Activated CD4-positive, alpha-beta T cell treated with anti-CD3 and anti-CD28 coated beads for 48 hours (primary cell): Measurements from ENCODE around the gene ANKDD1B.
A peak's percentile ranks its signal among the peaks of the same experiment; 100 is the strongest.
"Not testable (repeated sequence)": the region's sequence is repeated elsewhere in the genome, so short reads cannot be mapped to it uniquely, and the experiment has no call there.

Experiments
- DNase-seq: peaks from one replicate; pipeline ENCODE4 v3.0.0-alpha.2; 2020

The ANKDD1B gene

DNA sequence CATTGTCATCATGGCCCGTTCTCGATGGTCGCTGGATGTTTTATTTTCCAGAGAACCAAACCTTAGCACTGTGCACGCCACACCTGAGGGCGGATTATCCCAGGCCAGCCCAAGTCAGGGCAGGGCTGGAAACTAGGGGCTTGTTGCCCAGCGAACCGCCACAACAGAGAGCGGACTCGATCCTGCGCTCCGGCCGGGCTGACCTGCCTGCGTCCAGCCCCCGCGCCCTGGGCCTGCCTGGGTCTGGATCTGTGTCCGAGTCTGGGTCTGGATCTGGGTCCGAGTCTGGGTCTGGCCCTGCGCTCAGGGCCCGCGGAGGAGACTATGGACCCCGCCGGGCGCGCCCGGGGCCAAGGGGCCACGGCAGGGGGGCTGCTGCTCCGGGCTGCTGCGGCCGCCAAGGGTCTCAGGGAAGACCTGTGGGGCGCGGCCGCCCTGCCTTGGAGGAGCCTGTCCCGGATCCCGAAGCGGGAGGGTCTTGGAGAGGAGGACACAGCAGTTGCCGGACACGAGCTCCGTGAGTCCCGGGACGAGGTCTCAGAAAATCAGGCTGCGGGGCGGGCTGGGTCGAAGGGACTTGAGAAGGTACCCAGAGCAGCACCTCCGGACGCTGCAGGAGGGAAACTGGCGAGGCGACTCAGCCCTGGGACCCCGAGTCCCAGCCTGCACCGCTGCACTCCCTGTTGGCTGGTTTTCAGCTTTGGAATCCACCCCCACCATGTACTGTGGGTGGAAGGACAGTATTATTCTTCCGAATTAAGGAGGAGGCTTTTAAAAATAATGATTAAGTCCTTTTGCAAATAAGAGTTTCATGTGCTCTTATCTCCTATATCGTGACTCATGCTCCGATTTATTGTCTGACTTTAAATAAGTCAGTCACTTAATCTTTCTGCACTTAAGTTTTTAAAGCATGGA, at the start of gene ANKDD1B:
TSS of gene ANKDD1B (plus strand) at position 143 of the 915 bp plus-strand sequence. CDS start at position 325, 182 bp downstream.
- DNase-seq: no peak

DNA sequence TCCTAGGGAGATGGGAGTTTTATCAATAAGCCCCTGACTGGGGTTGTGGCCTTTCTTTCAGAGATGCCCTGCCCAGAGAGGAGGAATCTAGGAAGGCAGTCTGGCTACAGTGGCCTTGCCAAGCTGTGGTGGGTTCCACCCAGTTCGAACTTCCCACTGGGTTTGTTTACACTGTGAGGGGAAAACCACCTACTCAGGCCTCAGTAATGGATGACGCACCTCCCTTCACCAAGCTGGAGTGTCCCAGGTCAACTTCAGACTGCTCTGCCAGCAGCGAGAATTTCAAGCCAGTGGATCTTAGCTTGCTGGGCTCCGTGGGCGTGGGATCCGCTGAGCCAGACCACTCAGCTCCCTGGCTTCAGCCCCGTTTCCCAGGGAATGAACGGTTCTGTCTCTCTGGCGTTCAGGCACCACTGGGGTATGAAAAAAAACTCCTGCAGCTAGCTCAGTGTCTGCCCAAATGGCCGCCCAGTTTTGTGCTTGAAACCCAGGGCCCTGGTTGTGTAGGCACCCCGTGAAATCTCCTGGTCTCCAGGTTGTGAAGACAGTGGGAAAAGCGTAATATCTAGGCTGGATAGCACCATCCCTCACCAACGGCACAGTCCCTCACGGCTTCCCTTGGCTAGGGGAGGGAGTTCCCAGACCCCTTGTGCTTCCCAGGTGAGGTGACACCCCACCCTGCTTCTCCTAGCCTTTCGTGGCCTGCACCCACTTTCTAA, 45.1 kb upstream of the ANKDD1B start:
- peak; percentile 26 for DNase-seq

DNA sequence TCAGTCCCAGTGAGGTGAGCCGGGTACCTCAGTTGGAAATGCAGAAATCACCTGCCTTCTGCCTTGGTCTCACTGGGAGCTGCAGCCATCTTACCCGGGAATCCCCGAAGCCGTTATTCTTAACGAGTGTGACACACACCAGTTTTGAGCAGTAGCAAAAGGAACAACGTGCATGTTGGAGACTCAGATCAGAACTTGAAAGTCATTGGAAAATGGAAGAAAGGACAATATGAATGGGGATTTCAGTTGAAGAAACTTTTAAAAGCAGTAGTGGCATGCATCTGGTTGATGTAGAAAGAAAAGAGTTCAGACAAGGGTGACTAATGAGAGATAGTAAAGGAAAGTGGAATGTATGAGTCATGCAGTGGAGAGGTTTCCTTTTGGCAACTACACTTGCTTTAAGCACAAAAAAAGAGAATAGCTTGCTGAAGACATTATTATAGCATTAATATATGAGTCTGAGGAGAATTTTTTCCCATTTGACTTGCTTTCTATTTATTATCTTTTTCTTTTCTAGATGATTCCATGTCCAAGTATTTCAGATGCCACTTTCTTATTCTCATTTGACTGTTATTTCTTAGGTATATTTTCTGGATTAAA, 44.4 kb upstream of the ANKDD1B start:
- peak; percentile 74 for DNase-seq

DNA sequence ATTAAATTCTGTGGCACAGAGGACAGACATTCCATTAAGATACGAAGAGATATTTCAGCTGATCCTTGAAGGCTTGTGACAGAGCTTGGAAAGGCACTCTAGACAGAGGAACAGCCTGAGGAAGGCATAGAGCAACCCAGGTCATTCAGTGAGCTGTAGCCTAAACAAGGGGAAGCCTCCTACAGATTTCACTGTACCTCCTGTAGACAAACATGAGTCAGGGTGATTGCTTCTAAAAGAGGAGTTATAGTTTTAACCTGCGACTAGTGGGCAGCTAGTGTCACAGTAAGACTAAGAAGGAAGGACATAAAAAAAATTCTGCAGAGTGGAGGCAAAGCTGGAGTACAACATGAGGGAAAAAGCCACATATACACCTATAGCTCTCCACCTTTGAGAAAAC, 43.5 kb upstream of the ANKDD1B start:
- peak; percentile 21 for DNase-seq

DNA sequence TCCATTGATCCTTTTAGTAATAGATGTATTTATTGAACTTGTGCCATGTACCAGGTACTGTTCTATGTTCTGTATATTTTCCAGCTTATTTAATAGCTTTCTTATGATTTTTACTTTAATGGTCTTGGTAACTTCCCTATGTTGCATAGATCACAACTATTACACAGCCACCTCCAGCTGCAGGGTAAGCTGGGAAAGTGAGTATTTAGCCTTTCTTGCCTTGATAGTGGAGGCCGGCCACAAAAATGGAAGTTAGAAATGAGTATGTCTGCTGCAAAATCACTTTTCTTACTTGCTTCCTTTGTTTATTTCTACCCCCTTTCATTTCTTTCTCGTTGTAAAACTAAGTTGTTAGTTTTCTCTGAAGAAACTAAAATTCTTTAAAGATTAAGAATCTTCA, 43.1 kb upstream of the ANKDD1B start:
- DNase-seq: peak; percentile 35

DNA sequence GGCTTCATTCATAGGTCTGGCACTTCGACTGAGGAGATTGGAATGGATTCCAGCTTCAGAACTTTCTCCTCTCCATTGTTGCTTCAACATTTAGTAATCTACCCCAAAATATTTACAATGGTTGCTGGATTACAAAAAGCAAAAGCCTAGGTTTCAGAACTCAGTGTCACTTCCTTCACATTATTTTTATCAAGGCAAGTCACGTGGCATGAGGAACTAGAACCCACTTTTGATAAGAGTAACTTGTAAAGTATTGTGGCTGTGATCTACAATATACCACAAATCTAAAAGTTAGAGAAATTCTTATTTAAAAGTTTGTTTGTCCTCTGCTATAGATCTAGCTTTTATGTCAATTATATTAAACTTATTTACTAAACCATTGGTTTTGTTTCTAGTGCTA, 39.7 kb upstream of the ANKDD1B start:
- no peak for DNase-seq

DNA sequence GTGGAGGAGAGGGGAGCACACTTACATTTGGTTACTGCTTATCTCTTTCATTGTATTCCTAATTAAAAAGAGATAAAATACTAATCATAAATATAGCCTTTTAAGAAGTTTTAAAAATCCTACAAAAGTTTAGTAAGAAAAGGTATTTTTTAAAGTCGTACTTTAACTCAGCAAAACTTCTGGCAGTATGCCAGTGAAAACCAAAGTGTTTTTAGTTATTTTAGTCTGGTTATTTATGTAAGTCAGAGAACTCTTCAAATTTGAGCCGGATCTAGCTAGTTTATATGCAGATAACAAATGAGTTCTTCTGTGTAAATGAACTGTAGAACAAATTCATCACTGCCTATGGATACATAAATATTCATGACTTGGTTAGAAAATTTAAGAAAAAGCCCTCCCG, 36.5 kb upstream of the ANKDD1B start:
- DNase-seq: no peak

DNA sequence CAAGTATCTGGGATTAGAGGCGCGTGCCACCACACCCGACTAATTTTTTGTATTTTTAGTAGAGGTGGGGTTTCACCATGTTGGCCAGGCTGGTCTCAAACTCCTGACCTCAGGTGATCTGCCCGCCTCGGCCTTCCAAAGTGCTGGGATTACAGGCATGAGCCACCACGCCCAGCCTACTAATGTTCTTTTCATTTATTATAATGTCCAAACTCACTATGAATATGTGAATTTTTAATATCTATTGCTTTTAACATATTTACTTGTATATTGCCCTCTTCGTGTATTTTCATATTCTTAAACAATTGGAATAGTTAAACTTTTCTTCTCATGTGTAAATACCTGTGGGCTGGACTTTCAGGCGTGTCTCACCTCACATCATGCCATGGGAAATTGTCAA, 33.0 kb upstream of the ANKDD1B start:
- not testable (repeated sequence) for DNase-seq

DNA sequence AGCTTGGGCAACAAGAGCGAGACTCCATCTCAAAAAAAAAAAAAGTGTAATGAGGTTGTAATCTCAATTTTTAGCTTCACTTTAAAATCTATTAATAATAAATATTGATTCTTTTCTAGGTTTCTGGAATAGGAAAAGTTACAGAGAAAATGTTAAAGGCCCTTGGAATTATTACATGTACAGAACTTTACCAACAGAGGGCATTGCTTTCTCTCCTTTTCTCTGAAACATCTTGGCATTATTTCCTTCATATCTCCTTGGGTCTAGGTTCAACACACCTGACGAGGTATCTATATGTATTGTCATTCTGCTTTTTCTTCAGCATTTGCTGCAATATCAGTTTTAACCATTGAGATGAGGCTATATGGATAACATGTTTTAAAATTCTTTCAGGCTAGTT, 26.6 kb upstream of the ANKDD1B start:
- DNase-seq: no peak

DNA sequence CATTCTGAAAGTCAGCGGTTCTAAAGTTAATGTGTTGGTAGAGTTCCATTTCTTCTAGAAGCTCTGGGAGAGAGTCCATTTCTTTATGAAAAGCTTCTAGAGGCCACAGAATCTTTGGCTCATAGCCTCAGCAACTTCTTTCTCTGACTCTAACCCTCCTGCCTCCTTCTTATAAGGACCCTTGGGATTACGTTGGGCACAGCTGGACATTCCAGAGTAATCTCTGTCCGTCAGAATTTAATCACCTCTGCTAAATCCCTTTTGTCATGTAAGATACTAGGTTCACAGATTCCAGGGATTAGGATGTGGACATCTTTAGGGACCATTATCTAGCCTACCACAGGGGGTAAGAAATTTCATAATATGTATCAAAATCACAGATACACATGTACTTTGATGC, 22.6 kb upstream of the ANKDD1B start:
- DNase-seq: no peak

DNA sequence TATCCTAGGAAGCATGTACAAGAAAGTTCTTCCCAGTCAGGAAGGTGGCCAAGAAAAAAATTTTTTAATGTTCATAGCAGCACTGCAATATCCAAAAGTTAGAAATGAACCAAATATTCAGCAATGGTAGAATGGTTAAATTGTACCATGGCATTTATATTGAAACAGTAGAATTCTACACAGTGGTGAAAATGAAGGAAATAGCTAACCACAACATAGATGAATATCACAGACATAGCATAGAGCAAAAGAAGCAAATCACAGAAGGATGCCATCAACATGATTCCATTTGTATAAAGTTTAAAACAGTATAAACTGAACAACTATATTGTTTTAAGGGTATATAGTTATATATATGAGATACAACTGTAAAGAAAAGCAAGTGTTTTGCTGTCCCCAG, 10.7 kb upstream of the ANKDD1B start:
- DNase-seq: no peak

DNA sequence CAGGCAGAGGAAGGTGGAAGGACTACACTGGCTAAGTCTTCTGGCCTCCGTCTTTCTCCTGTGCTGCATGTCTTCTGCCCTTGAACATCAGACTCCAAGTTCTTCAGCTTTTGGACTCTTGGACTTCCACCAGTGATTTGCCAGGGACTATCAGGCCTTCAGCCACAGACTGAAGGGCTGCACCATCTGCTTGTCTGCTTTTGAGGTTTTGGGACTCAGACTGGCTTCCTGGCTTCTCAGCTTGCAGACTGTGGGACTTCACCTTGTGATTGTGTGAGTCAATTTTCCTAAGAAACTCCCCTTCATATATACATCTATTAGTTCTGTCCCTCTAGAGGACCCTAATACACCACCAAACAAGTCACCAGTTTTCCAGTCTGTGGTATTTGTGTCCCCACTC, 9.7 kb upstream of the ANKDD1B start:
- DNase-seq: no peak

DNA sequence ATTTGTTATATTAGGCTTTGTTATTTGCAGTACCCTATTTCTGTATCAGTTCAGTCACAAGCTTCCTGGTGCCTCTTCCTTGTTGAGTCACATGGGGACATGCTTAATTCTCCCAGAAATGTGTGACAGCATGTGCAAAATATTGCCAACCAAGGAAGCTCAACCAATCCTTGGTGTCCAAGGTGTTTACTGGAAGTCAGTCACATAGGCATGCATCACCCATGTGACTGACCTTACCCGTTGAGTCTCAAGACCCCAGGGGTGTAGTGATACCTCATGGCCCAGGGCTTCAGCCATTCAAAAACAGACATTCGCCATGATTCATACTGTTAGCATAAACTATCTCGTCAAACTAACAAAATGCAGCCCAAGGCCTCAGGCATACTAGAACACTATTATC, 9.3 kb upstream of the ANKDD1B start:
- no peak for DNase-seq

DNA sequence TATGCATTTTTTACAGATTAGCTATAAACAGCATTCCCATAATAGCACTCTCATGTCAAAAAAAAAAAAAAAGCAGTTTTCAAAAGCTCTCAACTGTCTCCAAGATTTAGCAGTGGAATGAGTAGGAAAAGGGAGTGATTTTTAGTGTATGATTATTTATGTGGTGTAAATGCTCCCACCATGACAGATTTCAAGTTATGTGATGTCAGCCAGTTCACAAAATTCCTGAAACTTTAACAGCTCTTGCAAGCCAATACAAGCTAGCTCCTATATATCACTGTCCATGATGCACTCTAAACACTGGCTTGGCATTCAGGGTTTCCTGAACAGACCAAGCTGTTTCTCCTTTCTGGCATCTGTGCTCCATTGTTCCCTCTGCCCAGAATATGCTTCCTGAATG, 7.9 kb upstream of the ANKDD1B start:
- DNase-seq: no peak

DNA sequence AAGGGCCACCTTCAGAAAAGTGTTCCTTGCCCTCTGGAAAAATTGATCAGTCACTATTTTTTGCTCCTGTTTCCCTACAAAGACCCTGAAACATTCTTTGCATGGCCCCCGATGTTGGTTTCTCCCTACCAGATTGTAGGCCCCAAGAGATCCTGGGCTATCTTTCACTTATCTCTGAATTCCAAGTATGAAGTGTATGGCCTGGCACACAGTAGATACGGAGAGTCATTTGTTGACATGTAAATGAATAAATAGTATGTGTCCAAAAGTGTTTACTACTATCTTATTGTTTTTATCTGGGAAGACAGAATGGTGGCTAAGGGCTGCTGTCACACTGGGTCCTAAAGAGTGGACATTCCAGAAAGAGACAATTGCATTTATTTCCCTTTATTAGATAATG, 7.4 kb upstream of the ANKDD1B start:
- DNase-seq: no peak

DNA sequence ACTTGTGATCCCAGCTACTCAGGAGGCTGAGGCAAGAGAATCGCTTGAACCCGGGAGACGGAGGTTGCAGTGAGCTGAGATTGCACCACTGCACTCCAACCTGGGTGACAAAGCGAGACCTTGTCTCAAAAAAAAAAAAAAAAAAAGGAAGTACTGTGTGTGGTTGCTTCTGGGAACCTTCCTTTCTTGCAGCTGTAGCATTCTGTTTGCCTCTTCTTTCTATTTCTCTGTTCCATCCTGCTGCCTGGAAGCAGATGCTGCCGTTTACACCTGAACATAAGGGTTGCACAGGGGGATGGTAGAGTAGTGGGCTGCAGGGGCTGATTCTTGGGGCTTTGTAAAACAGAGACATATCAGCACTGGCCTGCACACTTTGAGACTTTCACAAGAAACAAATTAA, 3.9 kb upstream of the ANKDD1B start:
- DNase-seq: not testable (repeated sequence)

DNA sequence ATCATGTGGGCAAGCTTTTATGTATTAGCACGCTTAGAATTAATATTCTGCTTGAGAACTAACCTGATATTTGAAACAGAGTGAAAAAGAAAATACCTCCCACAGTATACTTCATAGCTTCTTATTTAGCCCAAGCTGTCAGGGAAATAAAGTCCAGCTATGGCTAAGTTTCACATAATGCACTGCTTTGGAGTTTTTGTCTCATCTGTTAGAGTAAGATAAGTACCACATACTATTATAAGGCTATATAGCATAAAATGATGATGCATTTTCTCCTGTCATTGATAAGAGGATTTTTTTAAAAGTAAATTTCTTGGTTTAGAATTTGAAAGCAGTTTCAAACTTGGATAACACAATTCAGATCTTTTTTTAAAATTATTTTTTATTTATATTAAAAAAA, 2.4 kb upstream of the ANKDD1B start:
- DNase-seq: no peak

DNA sequence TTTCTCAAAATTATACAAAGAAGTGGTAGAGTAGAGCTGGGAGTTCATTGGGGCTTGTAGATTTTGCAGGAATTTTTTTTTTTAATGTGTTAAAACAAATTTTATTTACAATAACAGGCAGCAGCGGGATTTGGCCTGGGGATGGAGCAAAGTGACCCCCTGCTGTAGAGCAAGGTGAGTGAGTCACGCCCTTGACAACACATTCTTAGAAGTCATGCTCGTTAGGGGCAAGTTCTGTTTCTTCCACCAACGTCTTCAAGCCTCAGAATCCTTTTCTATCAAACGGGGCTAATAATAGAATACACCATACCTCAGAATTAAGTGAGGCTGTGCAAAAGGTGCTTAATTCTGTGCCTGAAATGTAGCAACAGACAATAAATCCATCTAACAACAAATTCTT, 1.1 kb upstream of the ANKDD1B start:
- DNase-seq: no peak

DNA sequence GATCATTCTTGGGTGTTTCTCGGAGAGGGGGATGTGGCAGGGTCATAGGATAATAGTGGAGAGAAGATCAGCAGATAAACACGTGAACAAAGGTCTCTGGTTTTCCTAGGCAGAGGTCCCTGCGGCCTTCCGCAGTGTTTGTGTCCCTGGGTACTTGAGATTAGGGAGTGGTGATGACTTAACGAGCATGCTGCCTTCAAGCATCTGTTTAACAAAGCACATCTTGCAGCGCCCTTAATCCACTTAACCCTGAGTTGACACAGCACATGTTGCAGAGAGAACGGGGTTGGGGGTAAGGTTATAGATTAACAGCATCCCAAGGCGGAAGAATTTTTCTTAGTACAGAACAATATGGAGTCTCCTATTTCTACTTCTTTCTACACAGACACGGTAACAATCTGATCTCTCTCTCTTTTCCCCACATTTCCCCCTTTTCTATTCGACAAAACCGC, 368 bp upstream of the ANKDD1B start:
- DNase-seq: not testable (repeated sequence)

DNA sequence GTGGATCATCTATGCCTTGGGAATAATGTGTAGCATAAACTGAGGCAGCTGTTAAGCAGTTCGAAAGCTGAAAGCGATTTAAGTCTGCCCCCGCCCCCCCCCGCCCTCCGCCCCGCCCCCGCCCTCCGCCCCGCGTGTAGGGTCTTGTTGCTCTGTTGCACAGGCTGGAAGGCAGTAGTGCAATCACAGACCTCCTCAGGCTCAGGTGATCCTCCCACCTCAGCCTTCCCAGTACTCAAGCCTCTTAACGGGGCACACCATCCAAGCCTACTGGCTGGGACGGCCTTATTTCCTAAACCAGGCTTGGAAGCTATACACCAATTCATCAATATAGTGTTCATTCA, 945 bp downstream of the ANKDD1B start:
- no peak for DNase-seq

DNA sequence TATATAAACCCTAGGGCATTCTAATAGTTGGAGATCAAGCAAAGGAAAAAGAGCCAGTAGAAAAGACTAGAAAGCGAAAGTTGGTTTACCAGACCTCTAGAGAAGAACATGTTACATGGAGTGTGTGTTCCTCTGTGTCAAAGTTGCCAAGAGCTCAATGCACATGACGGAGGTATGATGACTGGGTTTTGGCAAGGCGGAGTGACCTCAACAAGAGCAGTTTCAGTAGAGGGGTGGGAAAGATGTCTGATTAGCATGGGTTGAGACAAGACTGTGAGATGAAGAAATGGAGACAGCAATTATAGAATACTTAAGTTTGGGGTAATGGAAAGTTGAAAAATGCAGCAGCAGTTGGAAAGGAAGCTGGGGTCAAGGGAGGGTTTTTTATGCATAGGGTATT, 1.6 kb downstream of the ANKDD1B start:
- no peak for DNase-seq

DNA sequence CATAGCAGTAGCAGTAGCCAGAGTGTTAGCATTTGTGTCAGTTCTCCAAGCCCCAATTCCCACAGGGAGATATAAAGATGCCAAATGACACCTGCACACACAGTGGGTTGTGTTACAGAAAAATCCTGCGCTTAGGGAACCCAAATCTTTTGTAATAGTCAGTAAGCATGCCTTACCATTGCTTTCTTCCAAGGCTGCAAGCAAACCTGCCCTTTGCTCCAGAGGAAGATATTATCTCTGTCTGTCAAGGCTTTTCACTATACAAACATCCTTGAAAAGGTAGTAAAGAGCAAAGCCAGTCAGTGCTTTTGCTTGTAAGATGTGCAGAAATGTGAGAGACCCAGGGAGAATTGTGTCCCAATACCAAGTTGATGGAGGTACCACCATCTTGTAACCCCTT, 2.9 kb downstream of the ANKDD1B start:
- DNase-seq: no peak

DNA sequence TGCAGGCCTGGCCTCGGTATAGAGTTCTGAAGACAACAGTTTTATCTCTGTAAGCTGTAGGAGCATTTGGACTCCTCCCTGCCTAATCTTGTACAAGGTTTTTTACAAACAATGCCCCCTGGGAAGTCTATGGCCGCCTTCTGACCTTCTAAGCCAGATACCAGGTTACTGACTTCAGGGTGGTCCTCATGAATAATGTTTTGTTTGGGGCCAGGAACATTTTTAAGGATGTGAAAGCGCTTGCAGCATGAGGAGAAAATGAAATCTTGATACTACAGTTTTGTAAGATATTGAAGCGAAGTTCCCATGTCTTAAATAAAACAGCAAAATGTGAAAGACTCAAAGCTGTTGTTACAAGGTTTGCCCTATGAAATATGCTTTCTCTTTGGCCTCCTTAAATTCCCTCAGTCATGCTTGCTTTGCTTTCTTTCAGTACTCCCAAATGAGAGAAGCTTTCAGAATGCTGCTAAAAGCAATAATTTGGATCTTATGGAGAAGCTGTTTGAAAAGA, 5.2 kb downstream of the ANKDD1B start:
- DNase-seq: no peak
